ENCODE data around the gene LIPA.

Gene LIPA

GRCh38 chr10:89238956-89239644 lies 12.5 kb downstream of the LIPA start:
- DNase-seq, result no peak

- DNase-seq, result no peak
These were observed 13.7 kb downstream of the LIPA start for GRCh38 chr10:89237849-89238248.

- DNase-seq, result no peak
These were observed 15.3 kb downstream of the LIPA start for GRCh38 chr10:89236226-89236797.

GRCh38 chr10:89235073-89235798 lies 16.3 kb downstream of the LIPA start:
- DNase-seq, result no peak

- no peak for DNase-seq
These were observed 18.5 kb downstream of the LIPA start for GRCh38 chr10:89233033-89233432.

- DNase-seq, result no peak
These were observed 22.6 kb downstream of the LIPA start for GRCh38 chr10:89228962-89229361.

GRCh38 chr10:89228146-89228545 lies 23.4 kb downstream of the LIPA start:
- no peak for DNase-seq

- no peak for DNase-seq
These were observed 24.7 kb downstream of the LIPA start for GRCh38 chr10:89226891-89227290.

- DNase-seq, result no peak
These were observed 26.7 kb downstream of the LIPA start for GRCh38 chr10:89224739-89225443.

GRCh38 chr10:89221919-89222318 lies 29.7 kb downstream of the LIPA start:
- DNase-seq, result no peak

GRCh38 chr10:89219513-89220218 lies 31.9 kb downstream of the LIPA start:
- DNase-seq, result no peak

GRCh38 chr10:89217057-89217990 lies 34.3 kb downstream of the LIPA start:
- DNase-seq, result peak; percentile 67

- no peak for DNase-seq
These were observed 35.5 kb downstream of the LIPA start for GRCh38 chr10:89216056-89216455.

- DNase-seq, result no peak
These were observed 36.1 kb downstream of the LIPA start for GRCh38 chr10:89215511-89215910.

- no peak for DNase-seq
These were observed 36.9 kb downstream of the LIPA start for GRCh38 chr10:89214566-89215165.

GRCh38 chr10:89213191-89213808 lies 38.3 kb downstream of the LIPA start:
- DNase-seq, result peak; percentile 56

GRCh38 chr10:89210794-89211425 lies 40.7 kb downstream of the LIPA start:
- DNase-seq, result no peak

GRCh38 chr10:89209718-89210117 lies 41.9 kb downstream of the LIPA start:
- no peak for DNase-seq

GRCh38 chr10:89207801-89208551 lies 43.6 kb downstream of the LIPA start:
- peak; percentile 12 for DNase-seq

All from activated CD4-positive, alpha-beta T cell treated with anti-CD3 and anti-CD28 coated beads, Interleukin-2, Interleukin-6, amounts not matched to agents 100 ng/mL and 50 ng/mL, durations not matched to agents 16 hours and 8 hours (primary cell).